Endothelial cell of umbilical vein (primary cell): ENCODE data around the gene PTPN13. TPM values are rescaled to one million over a fixed set of nuclear protein-coding genes. Genes with fewer than 3 reads are reported as not detected.

Experiments used
- BruUV-seq: library from RNA; stranded (reverse); fragments of 400-500 nt; replicated peaks from 2 replicates; lab custom pipeline; 2021; lab: Mats Ljungman, UMichigan
- CTCF ChIA-PET: fragments of 300-600, 350-600 bp; sonication (Branson Sonifier 250); formaldehyde crosslinking; loops from one replicate; lab custom pipeline; 2021; ENCODE audit warnings: antibody characterized with exemption, inconsistent platforms; lab: Charles Lee
- POLR2A ChIA-PET: fragments of 300-600, 350-600 bp; sonication (Branson Sonifier 250); formaldehyde crosslinking; loops from one replicate; lab custom pipeline; 2021; ENCODE audit warnings: antibody characterized with exemption, inconsistent platforms; lab: Charles Lee
- DNase-seq: peaks from one replicate; pipeline ENCODE4 v3.0.0-alpha.2; 2011; ENCODE audit warnings: low read depth, low spot score
- FAIRE-seq: peaks from 2 replicates; lab custom pipeline; 2011; peaks lifted over from hg19 to GRCh38; lab: Jason Lieb, UNC
- H2AFZ ChIP-seq: 2 replicates; pipeline ENCODE4 v1.6.0; 2012; ENCODE audit warnings: low read depth, low read length, control low read depth, inconsistent platforms
- H3K27ac ChIP-seq: 2 replicates; pipeline ENCODE4 v1.5.1; 2011; ENCODE audit warnings: low read depth, mild to moderate bottlenecking, control low read depth, low read length, moderate library complexity; ENCODE audit not compliant: insufficient read depth
- H3K27me3 ChIP-seq, 2 experiments: 2 replicates each; pipeline versions ENCODE4 v1.6.0 to v1.6.1; 2011; ENCODE audit warnings: low read length in 2 of 2, mixed read lengths in 1 of 2; ENCODE audit not compliant: control insufficient read depth in 2 of 2, insufficient read depth in 2 of 2
- H3K36me3 ChIP-seq, 2 experiments: 2 replicates in 1 of 2; 3 replicates in 1 of 2; pipeline ENCODE4 v1.5.1; 2011; ENCODE audit warnings: low read length in 2 of 2, mild to moderate bottlenecking in 1 of 2, moderate library complexity in 1 of 2; ENCODE audit not compliant: control insufficient read depth in 2 of 2, insufficient read depth in 2 of 2; ENCODE audit errors: extremely low read depth in 1 of 2
- H3K4me1 ChIP-seq: 3 replicates; pipeline ENCODE4 v1.5.1; 2011; ENCODE audit warnings: mild to moderate bottlenecking, low read length; ENCODE audit not compliant: control insufficient read depth, insufficient read depth; ENCODE audit errors: extremely low read depth
- H3K4me2 ChIP-seq: 2 replicates; pipeline ENCODE4 v1.6.1; 2011; ENCODE audit warnings: low read length, control low read depth, mixed read lengths; ENCODE audit not compliant: insufficient read depth
- H3K4me3 ChIP-seq, 3 experiments: fragments of 200-600 bp in 1 of 3; sonication (generic), shearing (Covaris generic) in 1 of 3; replicated peaks in 1 of 3; 2 replicates each; pipeline ENCODE4 v1.5.1; 2011 to 2016; ENCODE audit warnings: control low read depth in 3 of 3, low read length in 3 of 3, mild to moderate bottlenecking in 2 of 3, inconsistent platforms in 1 of 3, low read depth in 1 of 3, moderate library complexity in 1 of 3; ENCODE audit not compliant: insufficient read depth in 1 of 3
- H3K79me2 ChIP-seq: 2 replicates; pipeline ENCODE4 v1.6.0; 2012; ENCODE audit warnings: low read length, inconsistent platforms; ENCODE audit not compliant: control insufficient read depth, insufficient read depth
- H3K9ac ChIP-seq: replicated peaks from 2 replicates; pipeline ENCODE3; 2011; ENCODE audit warnings: low read length, control low read depth; ENCODE audit not compliant: insufficient read depth; ENCODE audit errors: extremely low read depth
- H3K9me1 ChIP-seq: replicated peaks from 3 replicates; pipeline ENCODE4 v1.6.0; 2011; ENCODE audit warnings: mild to moderate bottlenecking, low read length; ENCODE audit not compliant: control insufficient read depth, insufficient read depth; ENCODE audit errors: extremely low read depth
- H3K9me3 ChIP-seq: replicated peaks from 2 replicates; pipeline ENCODE4 v1.5.1; 2012; ENCODE audit warnings: low read length, inconsistent platforms; ENCODE audit not compliant: control insufficient read depth, insufficient read depth
- H4K20me1 ChIP-seq: replicated peaks from 2 replicates; pipeline ENCODE3; 2011; ENCODE audit warnings: mild to moderate bottlenecking, low read length; ENCODE audit not compliant: control insufficient read depth, insufficient read depth; ENCODE audit errors: extremely low read depth
- EZH2 ChIP-seq: IDR thresholded peaks from 2 replicates; pipeline ENCODE4 v1.6.1; 2012; ENCODE audit warnings: borderline replicate concordance, low read depth, mild to moderate bottlenecking, moderate library complexity, low read length, inconsistent platforms; ENCODE audit not compliant: severe bottlenecking
- FOS ChIP-seq: IDR thresholded peaks from 2 replicates; pipeline ENCODE4 v1.6.1; 2011; ENCODE audit warnings: mild to moderate bottlenecking, low read length, moderate library complexity, borderline replicate concordance; ENCODE audit not compliant: insufficient read depth
- GATA2 ChIP-seq: IDR thresholded peaks from 2 replicates; pipeline ENCODE4 v1.7.0; 2011; ENCODE audit warnings: low read depth, mild to moderate bottlenecking, moderate library complexity, mixed read lengths, low read length; ENCODE audit not compliant: insufficient read length, insufficient read depth
- JUN ChIP-seq: IDR thresholded peaks from 2 replicates; pipeline ENCODE4 v1.6.1; 2011; ENCODE audit warnings: borderline replicate concordance, low read depth; ENCODE audit not compliant: insufficient read length, insufficient read depth
- MYC ChIP-seq: IDR thresholded peaks from one replicate; pipeline ENCODE4 v1.6.1; 2011; ENCODE audit warnings: mild to moderate bottlenecking, low read depth, low read length
- POLR2A ChIP-seq: IDR thresholded peaks from 2 replicates; pipeline ENCODE4 v1.6.1; 2012; ENCODE audit warnings: low read depth, mild to moderate bottlenecking, control low read depth, low read length
- POLR2AphosphoS5 ChIP-seq: IDR thresholded peaks from 2 replicates; pipeline ENCODE4 v1.6.1; 2012; ENCODE audit warnings: low read depth, mild to moderate bottlenecking, control low read depth, low read length, moderate library complexity; ENCODE audit not compliant: insufficient read depth
- dilution Hi-C: fragments of 300-500 bp; cut with MboI; formaldehyde crosslinking; loops from one replicate; pipeline ENCODE4 v1.15.0; 2019; ENCODE audit warnings: low sequenced_read_pairs; ENCODE audit not compliant: extremely low pct_ligation_motif_present
- intact Hi-C: fragments of 100-400 bp; cut with micrococcal nuclease; formaldehyde crosslinking; loops from one replicate; pipeline ENCODE4 v1.10.0; 2022
- polyA plus RNA-seq, 4 experiments: library from polyadenylated mRNA; depleted of rRNA in 3 of 4; stranded (reverse) in 3 of 4; unstranded in 1 of 4; fragments of >200 nt; gene quantifications; 2 replicates each; pipeline versions ENCODE4 v1.2.1 to v1.2.3, GENCODE V29; 2011 to 2012; ENCODE audit warnings: missing spikeins in 1 of 4
- total RNA-seq: library from RNA; stranded (reverse); gene quantifications from 2 replicates; pipeline ENCODE4 v1.2.3, GENCODE V29; 2021
- TF ChIP-seq, protein P1 (sequence below), 2 donors: IDR thresholded peaks; 1 replicate in 1 of 2; 2 replicates in 1 of 2; pipeline ENCODE4 v1.5.1; 2011; ENCODE audit warnings: low read length in 2 of 2, mild to moderate bottlenecking in 2 of 2, moderate library complexity in 2 of 2, control low read depth in 1 of 2, inconsistent platforms in 1 of 2, low read depth in 1 of 2; ENCODE audit not compliant: insufficient read depth in 1 of 2; ENCODE audit errors: extremely low read depth in 1 of 2
- TF ChIP-seq, protein P2 (sequence below): IDR thresholded peaks from 2 replicates; pipeline ENCODE4 v1.6.1; 2011; ENCODE audit not compliant: insufficient read depth, insufficient read length

The PTPN13 gene
- total and polyA plus RNA-seq, 2 donors (not counting 3 experiments of a cell fraction or from before 2014, with no cell fraction given) = 0.69 to 2.9 TPM

DNA sequence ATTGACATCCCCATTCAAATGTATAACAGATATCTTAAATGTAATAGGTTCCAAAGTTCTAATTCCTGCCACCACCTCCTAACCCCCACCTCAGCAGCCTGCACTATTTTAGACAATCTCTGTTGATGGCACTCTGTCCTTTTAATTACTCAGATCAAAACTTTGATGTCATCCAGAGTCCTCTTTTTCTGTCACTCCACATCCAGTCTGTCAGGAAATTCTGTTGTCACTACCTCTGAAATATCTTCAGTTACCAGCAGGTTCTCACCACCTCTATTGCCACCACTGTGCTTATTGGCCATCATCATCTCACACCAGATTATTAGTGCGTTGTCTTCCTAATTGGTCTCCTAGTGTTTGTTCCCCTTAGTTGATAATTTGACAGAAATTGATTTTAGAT lies 76.2 kb downstream of the PTPN13 start:
- intact Hi-C loops = no loop called here
- no peak overlapping the region for H2AFZ ChIP-seq
- POLR2A ChIA-PET = no interaction called here

DNA sequence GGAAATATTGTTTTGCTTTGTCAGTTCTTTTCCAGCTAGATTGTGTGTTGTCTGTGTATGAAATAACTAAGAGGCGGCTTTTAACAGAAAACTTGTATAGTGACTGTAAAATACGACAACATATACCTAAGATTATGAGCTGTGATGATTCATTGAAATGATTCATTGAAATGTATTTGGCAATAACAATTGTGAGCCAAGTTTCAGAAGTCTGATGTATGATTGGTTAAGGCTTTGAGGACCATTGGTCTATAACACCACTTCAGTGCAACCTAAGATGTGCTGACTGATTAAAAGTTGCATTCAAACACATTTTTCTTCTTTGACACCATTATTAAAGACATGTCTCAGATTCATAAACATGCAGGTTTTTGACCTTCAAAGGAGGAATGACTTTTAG lies 76.6 kb downstream of the PTPN13 start:
- Histone ChIP-seq H3K4me2 (no peak overlapping the region), H3K9ac (no peak overlapping the region), H4K20me1 (no peaks in the 10 kb centered on the region), H3K4me1 (no peaks in the 10 kb centered on the region), H3K79me2 (no peaks in the 10 kb centered on the region), H3K27me3 (no peaks in the 10 kb centered on the region), H3K36me3 (no peaks in the 10 kb centered on the region), H3K4me3 (no peak overlapping the region), H3K27ac (no peak overlapping the region), H3K9me3 (no peaks in the 10 kb centered on the region), H3K9me1 (no peaks in the 10 kb centered on the region), H2AFZ (no peak overlapping the region)
- FAIRE-seq = no peak
- intact Hi-C loops (no loop called here), dilution Hi-C loops (no loop called here)
- DNase-seq = peak; percentile 9
- TF ChIP-seq POLR2A = no peak
- peak; percentile 25 for TF ChIP-seq JUN
- TF ChIP-seq, protein P1, sequence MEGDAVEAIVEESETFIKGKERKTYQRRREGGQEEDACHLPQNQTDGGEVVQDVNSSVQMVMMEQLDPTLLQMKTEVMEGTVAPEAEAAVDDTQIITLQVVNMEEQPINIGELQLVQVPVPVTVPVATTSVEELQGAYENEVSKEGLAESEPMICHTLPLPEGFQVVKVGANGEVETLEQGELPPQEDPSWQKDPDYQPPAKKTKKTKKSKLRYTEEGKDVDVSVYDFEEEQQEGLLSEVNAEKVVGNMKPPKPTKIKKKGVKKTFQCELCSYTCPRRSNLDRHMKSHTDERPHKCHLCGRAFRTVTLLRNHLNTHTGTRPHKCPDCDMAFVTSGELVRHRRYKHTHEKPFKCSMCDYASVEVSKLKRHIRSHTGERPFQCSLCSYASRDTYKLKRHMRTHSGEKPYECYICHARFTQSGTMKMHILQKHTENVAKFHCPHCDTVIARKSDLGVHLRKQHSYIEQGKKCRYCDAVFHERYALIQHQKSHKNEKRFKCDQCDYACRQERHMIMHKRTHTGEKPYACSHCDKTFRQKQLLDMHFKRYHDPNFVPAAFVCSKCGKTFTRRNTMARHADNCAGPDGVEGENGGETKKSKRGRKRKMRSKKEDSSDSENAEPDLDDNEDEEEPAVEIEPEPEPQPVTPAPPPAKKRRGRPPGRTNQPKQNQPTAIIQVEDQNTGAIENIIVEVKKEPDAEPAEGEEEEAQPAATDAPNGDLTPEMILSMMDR (IDR thresholded peaks at IDR 0.05; ENCODE audit: extremely low read depth in 1 of 2, insufficient read depth in 1 of 2, low read depth in 1 of 2, low read length in 2 of 2) = no peak
- no peak for TF ChIP-seq MYC
- no peak for TF ChIP-seq POLR2AphosphoS5
- no peak for TF ChIP-seq GATA2
- TF ChIP-seq EZH2 = no peak
- TF ChIP-seq, protein P2, sequence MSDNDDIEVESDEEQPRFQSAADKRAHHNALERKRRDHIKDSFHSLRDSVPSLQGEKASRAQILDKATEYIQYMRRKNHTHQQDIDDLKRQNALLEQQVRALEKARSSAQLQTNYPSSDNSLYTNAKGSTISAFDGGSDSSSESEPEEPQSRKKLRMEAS = no peak
- peak; percentile 42 for TF ChIP-seq FOS
- no TSS peak for BruUV-seq
- CTCF ChIA-PET = interaction anchor here (1.7 kb wide), 1 partner anchor 9 kb away, joined by 6 read pairs; no protein-coding TSS in a partner anchor
- POLR2A ChIA-PET = no interaction called here

More for the DNA sequence above, 76.2 kb downstream of the PTPN13 start:
- no peak overlapping the region for H3K9ac ChIP-seq
- TF ChIP-seq JUN = no peak
- TF ChIP-seq EZH2 = no peak
- TF ChIP-seq, protein P1 (IDR thresholded peaks at IDR 0.05; ENCODE audit: extremely low read depth in 1 of 2, insufficient read depth in 1 of 2, low read depth in 1 of 2, low read length in 2 of 2) = no peak
- TF ChIP-seq POLR2AphosphoS5 = no peak
- TF ChIP-seq MYC = no peak
- TF ChIP-seq POLR2A = no peak
- H3K4me1 ChIP-seq = no peaks in the 10 kb centered on the region
- BruUV-seq = no TSS peak
- H3K36me3 ChIP-seq = no peaks in the 10 kb centered on the region
- H4K20me1 ChIP-seq = no peaks in the 10 kb centered on the region
- DNase-seq (no peak), FAIRE-seq (no peak)
- dilution Hi-C loops = no loop called here
- H3K27ac ChIP-seq = no peak overlapping the region
- CTCF ChIA-PET = no interaction called here
- no peaks in the 10 kb centered on the region for H3K9me3 ChIP-seq
- no peaks in the 10 kb centered on the region for H3K27me3 ChIP-seq
- H3K9me1 ChIP-seq = no peaks in the 10 kb centered on the region
- no peak overlapping the region for H3K4me3 ChIP-seq
- no peak overlapping the region for H3K4me2 ChIP-seq
- no peaks in the 10 kb centered on the region for H3K79me2 ChIP-seq
